ENCODE results near the gene RALGAPA1. TPM values are rescaled to one million over a fixed set of nuclear protein-coding genes. Genes with fewer than 3 reads are reported as not detected.

RALGAPA1 gene
- total and polyA plus RNA-seq, 9 of the 15 experiments (the other 6 are each of a cell fraction or from before 2014, with no cell fraction given): 2.5 to 16.3 (median 6.2) TPM

DNA sequence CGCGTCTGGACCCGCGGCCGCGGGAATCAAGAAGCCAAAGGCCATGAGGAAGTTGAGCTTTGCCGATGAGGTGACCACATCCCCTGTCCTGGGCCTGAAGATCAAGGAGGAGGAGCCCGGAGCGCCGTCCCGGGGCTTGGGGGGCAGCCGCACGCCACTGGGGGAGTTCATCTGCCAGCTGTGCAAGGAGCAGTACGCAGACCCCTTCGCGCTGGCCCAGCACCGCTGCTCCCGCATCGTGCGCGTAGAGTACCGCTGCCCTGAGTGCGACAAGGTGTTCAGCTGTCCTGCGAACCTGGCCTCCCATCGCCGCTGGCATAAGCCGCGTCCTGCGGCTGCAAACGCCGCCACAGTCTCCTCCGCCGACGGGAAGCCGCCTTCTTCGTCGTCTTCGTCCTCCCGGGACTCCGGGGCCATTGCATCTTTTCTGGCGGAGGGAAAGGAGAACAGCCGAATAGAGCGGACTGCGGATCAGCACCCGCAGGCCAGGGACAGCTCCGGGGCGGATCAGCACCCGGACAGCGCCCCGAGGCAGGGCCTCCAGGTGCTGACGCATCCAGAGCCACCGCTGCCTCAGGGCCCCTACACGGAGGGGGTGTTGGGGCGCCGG lies 274.1 kb downstream of the RALGAPA1 start (continued):
- TF ChIP-seq CBX5 (IDR thresholded peaks at IDR 0.05; ENCODE audit: borderline replicate concordance, low read depth) (no peak), RB1 (IDR thresholded peaks at IDR 0.05; ENCODE audit: low read depth) (peak; percentile 49; the same call in 1 of the 2 replicates), EWSR1 (IDR thresholded peaks at IDR 0.05; ENCODE audit: borderline replicate concordance, low read depth, partially characterized antibody) (no peak), ILF3 (IDR thresholded peaks at IDR 0.05; ENCODE audit: borderline replicate concordance) (no peak), NR3C1 (CRISPR knock-in tag; IDR thresholded peaks at IDR 0.05) (peak; percentile 100), TAF9B (IDR thresholded peaks at IDR 0.05; ENCODE audit: partially characterized antibody) (no peak), HDGF (IDR thresholded peaks at IDR 0.05) (no peak), POLR3G (IDR thresholded peaks at IDR 0.05; ENCODE audit: extremely low read depth, insufficient read length, insufficient replicate concordance) (no peak), RAD21 (CRISPR knock-in tag; conservative IDR thresholded peaks at IDR 0.05 in 1 of 2, IDR thresholded peaks at IDR 0.05 in 1 of 2) (no peak), ATF2 (CRISPR knock-in tag; IDR thresholded peaks at IDR 0.05) (peak; percentile 95), RBM34 (IDR thresholded peaks at IDR 0.05; ENCODE audit: borderline replicate concordance, insufficient read depth, low read length) (no peak), KDM5B (IDR thresholded peaks at IDR 0.05; ENCODE audit: insufficient replicate concordance, low read depth, low read length) (no peak), BDP1 (IDR thresholded peaks at IDR 0.05; ENCODE audit: insufficient read depth, insufficient read length) (no peak), MNT (conservative IDR thresholded peaks at IDR 0.05) (peak in 1 of 2 experiments; percentile 83; a peak in 3 of 4 replicates), NCOR1 (IDR thresholded peaks at IDR 0.05) (no peak), POLR2H (tag; IDR thresholded peaks at IDR 0.05; ENCODE audit: low read depth) (no peak), PYGO2 (tag; IDR thresholded peaks at IDR 0.05) (no peak), TGIF2 (CRISPR knock-in tag; IDR thresholded peaks at IDR 0.05) (peak; percentile 99), HEY1 (CRISPR knock-in tag; IDR thresholded peaks at IDR 0.05; ENCODE audit: borderline replicate concordance) (no peak), NFRKB (IDR thresholded peaks at IDR 0.05; ENCODE audit: low read depth) (no peak), TRIM28 (IDR thresholded peaks at IDR 0.05) (no peak), NFYB (IDR thresholded peaks at IDR 0.05; ENCODE audit: extremely low read depth, insufficient read length) (no peak)
- TF ChIP-seq, protein P1, sequence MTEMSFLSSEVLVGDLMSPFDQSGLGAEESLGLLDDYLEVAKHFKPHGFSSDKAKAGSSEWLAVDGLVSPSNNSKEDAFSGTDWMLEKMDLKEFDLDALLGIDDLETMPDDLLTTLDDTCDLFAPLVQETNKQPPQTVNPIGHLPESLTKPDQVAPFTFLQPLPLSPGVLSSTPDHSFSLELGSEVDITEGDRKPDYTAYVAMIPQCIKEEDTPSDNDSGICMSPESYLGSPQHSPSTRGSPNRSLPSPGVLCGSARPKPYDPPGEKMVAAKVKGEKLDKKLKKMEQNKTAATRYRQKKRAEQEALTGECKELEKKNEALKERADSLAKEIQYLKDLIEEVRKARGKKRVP (CRISPR knock-in tag; IDR thresholded peaks at IDR 0.05): peak; percentile 48; the same call in 1 of the 2 replicates

Data from K562 (cell line).